ENCODE data around the gene GPR37.

The GPR37 gene

GRCh38 chr7:124780608-124781007, 15.0 kb upstream of the GPR37 start:
- DNase-seq (ENCODE audit: low read depth in 1 of 2, low spot score in 1 of 2), result no peak

GRCh38 chr7:124780056-124780455, 14.5 kb upstream of the GPR37 start:
- no peak for DNase-seq (ENCODE audit: low read depth in 1 of 2, low spot score in 1 of 2)

GRCh38 chr7:124779620-124780019, 14.0 kb upstream of the GPR37 start:
- no peak for DNase-seq (ENCODE audit: low read depth in 1 of 2, low spot score in 1 of 2)

GRCh38 chr7:124779194-124779593, 13.6 kb upstream of the GPR37 start:
- no peak for DNase-seq (ENCODE audit: low read depth in 1 of 2, low spot score in 1 of 2)

- DNase-seq (ENCODE audit: low read depth in 1 of 2, low spot score in 1 of 2), result no peak
Measured at GRCh38 chr7:124777268-124777667, 11.7 kb upstream of the GPR37 start.

- DNase-seq (ENCODE audit: low read depth in 1 of 2, low spot score in 1 of 2), result no peak
Measured at GRCh38 chr7:124776153-124776552, 10.6 kb upstream of the GPR37 start.

DNA sequence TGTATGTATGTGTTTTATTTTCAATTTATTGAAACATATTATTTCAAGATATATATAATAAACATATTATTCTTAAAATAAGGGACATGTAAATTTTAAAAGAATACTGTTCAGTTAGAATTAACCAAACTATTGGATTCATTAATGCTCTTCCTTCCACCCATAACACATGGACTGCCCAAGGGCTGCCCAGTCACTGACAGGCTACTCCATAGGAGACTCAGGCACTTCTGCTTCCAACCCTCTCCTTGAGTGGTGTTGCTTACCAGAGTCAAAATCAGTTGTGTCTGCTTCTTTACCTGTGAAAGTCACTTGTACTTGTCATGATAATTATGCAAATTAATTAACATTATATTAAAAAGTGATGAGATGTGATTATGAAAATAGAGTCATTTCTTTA, 9.8 kb upstream of the GPR37 start:
- no peak for DNase-seq (ENCODE audit: low read depth in 1 of 2, low spot score in 1 of 2)

DNA sequence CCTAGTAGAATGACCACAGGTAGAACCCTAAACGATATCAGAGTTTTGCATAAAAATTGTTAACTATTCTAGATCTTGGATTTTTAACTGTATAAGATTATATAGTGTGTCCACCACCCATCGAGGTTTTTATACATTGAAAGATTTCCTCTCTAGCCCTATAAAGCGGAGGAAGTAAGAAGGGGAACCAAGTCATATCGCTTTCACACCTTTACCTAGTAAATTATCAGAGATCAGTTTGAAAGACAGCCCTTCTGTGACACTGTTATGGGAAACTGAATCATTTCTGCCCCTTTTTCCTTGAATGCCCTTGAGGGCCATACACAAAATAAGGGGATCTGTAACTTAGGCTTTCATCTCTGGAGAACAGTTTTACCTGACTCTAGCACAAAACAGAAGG, 8.3 kb upstream of the GPR37 start:
- no peak for DNase-seq (ENCODE audit: low read depth in 1 of 2, low spot score in 1 of 2)

- DNase-seq (ENCODE audit: low read depth in 1 of 2, low spot score in 1 of 2), result no peak
Measured at GRCh38 chr7:124773339-124773738, 7.7 kb upstream of the GPR37 start.

DNA sequence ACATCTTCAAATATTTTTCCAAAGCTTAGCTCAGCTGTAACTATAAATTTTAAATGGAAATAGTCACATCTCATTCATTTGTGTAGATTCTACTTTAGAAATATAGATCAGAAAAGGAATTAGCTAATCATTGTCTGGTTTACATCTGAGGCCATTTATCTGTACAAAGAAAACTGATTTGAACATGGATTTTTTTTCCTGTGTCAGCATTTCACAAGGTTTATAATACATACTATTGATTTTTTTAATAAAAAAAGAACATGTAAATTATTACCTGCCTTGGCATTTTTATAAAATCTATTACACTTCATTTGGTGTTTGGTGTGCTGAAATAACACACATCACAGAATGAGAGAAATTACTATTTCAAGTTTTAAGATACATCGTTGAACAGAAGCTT, 3.5 kb upstream of the GPR37 start:
- no peak for DNase-seq (ENCODE audit: low read depth in 1 of 2, low spot score in 1 of 2)

DNA sequence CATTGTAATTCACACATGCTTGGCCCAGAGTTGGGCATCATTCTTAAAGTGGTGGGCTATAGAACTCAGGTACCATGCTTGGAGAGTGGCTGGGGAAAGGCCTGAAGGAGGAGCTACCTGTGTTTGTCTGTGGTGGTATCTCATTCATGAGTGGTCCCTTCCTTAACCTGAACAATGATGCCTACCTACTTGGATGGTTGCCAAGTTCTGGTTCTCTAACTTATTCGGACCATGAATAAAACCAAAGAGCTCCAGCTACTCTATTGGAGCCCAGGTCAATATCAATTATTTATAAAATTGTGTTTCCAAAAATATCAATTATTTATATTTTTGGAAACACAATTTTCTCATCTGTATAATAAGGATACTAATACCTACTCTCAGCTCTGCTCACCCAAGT, 2.9 kb upstream of the GPR37 start:
- DNase-seq (ENCODE audit: low read depth in 1 of 2, low spot score in 1 of 2), result no peak

DNA sequence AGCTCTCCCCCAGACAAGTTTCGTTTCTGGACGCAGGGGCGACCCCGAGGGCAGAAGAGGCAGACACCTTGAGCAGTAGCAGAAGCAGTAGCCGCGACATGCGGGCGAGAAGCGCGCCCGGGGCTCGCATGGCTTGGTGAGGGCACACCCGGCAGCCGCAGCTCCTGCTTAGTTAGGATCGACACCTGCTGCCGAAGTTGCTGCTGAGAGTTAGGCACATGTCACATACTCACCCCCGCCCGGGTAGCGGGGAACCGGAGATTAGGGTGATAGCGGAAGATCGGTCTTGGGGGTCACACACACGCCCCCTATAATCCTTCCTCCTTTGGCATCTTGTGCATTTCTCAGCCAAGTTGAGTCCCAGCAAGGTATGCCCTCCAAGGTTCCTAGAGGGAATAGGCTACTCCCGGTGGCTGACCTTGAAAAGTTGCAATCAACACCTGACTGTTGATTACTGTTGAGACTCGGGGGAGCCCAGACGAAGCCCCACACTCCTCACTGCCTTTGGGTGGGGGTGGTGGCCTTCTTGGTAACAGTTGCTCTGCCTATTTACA, 668 bp downstream of the GPR37 start:
- DNase-seq (ENCODE audit: low read depth in 1 of 2, low spot score in 1 of 2), result no peak

- no peak for DNase-seq (ENCODE audit: low read depth in 1 of 2, low spot score in 1 of 2)
Measured at GRCh38 chr7:124764051-124764846, 1.3 kb downstream of the GPR37 start.

DNA sequence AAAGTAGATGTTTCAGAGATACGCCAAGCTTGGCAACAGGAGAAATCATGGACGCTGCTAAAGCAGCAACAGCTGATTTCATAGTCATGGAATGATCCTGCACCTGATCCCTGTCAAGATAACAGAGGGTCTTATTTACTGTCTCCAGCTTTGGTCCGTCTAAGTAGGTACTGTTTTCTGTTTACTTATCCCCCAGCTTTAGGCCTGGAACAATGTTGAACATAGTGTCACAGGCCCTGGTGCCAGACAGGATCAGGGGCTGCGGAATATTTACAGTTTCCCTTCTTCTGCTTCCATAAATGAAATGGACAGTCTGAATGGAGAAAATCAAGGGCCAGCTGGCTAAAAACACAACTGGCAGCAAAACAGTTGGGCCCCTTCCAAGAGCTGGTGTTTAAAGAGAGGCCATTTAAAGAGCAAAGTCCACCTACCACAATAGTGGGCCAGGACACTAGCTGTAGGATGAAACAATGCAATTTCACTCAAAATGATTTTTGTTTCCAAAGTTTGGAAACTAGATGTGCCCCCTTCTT, 2.9 kb downstream of the GPR37 start:
- no peak for DNase-seq (ENCODE audit: low read depth in 1 of 2, low spot score in 1 of 2)

DNA sequence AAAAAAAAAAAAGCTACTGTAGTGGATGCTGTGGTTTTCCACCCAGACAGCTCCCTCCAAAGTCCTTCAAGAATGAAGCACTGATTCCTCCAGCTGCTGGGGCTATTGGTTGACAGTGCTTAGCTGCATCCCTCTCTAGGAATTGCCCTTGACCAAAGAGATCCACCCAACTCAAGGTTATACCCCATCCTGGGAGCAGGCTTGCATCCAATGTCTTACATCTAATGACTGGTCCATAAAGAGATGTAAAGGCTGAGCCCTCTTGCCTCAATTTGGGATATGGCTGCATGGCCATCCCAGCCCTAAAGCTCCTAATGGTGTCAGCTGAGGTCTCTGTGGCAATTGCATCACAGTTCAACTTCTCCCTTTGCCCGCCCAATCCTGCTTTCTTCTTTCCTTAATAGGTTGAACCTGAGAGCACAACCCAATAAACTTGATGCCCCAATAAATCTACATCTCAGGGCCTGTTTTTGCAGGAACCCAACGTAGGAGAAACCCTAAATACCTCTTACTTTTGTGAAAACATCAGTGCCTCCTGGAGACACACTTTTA, 4.4 kb downstream of the GPR37 start:
- DNase-seq (ENCODE audit: low read depth in 1 of 2, low spot score in 1 of 2), result no peak

GRCh38 chr7:124758327-124758726, 7.3 kb downstream of the GPR37 start:
- no peak for DNase-seq (ENCODE audit: low read depth in 1 of 2, low spot score in 1 of 2)

GRCh38 chr7:124754576-124755268, 10.9 kb downstream of the GPR37 start:
- no peak for DNase-seq (ENCODE audit: low read depth in 1 of 2, low spot score in 1 of 2)

GRCh38 chr7:124752310-124752709, 13.3 kb downstream of the GPR37 start:
- no peak for DNase-seq (ENCODE audit: low read depth in 1 of 2, low spot score in 1 of 2)

GRCh38 chr7:124751027-124751426, 14.6 kb downstream of the GPR37 start:
- no peak for DNase-seq (ENCODE audit: low read depth in 1 of 2, low spot score in 1 of 2)

DNA sequence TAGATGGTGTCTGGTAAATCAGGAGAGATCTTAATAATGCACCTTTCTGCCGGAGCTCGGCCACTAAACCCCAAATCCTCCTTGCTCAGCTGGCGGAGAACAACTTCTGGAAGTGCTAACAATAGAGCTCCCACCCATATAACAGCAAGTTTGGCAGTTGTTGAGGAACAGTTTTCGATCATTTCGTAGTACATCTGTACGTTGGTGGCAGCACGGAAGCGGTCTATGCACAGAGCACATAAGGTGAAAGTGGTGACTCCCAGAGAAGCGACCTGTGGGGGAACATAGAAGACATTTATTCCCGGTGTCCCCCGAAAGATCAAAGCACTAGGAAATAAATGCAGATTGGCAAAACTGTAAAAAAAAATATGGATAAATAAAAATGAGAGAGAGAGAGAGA, 18.5 kb downstream of the GPR37 start:
- DNase-seq (ENCODE audit: low read depth in 1 of 2, low spot score in 1 of 2), result no peak

- no peak for DNase-seq (ENCODE audit: low read depth in 1 of 2, low spot score in 1 of 2)
Measured at GRCh38 chr7:124738639-124739038, 27.0 kb downstream of the GPR37 start.

GRCh38 chr7:124737760-124738300, 27.8 kb downstream of the GPR37 start:
- DNase-seq (ENCODE audit: low read depth in 1 of 2, low spot score in 1 of 2), result no peak

Data from activated T-helper 1 cell treated with anti-CD3 and anti-CD28 coated beads, Interleukin-2, amount 50 U/mL, for 16 hours (primary cell).